Left colon (tissue), 2 donors: ENCODE measurements around the gene EIF3F. TPM values are rescaled to one million over a fixed set of nuclear protein-coding genes. Genes with fewer than 3 reads are reported as not detected.
"Not testable (repeated sequence)": the region's sequence is repeated elsewhere in the genome, so short reads cannot be mapped to it uniquely, and the experiment has no call there.

Experiments used
- ATAC-seq: fragments of 200-7000 bp; cut with Tn5 transposase; one replicate; pipeline ENCODE4 v1.9.1; 2020; ENCODE audit warnings: mild to moderate bottlenecking, moderate library complexity
- DNase-seq, 2 donors: peaks; one replicate each; pipeline ENCODE4 v3.0.0-alpha.2; 2020
- intact Hi-C, 2 donors: fragments of 100-400 bp; cut with DNase I in 1 of 2; cut with micrococcal nuclease in 1 of 2; formaldehyde crosslinking; loops; one replicate each; pipeline versions ENCODE4 v1.11.2 to v1.14.0; 2022; cut with DNase I, micrococcal nuclease
- total RNA-seq, 2 donors: library from RNA; stranded (reverse); fragmentation: NEBNext Ultra II Directional; extraction: Animal tissue kit (Norgen Biotek cat#: 25700); gene quantifications; one replicate each; pipeline ENCODE4 v1.2.1, GENCODE V29; 2021
- donor health status: DM: no; HTN: no; CAD: no.
- donor health status: DM: yes; HTN: yes; CAD: no.

EIF3F gene
- total RNA-seq, 2 donors from 2014 or later = 198 to 218 TPM

DNA sequence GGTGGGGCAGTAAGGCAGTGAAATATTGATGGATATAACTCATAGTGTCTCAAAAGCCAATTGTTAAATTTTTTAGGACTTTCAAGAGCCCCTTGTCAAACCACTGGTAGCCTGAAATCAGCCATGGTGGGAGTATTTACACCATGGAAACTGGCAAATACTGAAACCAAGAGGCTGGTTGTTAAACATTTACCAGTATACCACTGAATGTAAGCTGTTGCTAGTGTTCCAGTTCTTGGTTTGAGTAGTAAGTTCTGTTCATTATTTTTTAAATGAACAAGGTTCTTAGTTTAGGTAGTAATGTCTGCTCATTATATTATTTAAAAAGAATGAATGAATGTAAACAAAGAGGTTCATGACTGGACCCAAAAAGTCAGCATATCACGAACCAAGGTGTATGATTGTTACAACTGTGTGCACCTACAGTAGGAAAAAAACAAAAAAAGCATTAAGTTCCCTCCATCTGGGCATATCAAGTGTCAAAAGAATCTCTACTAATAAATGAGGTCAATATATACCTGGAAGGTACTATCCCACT is 4.5 kb upstream of the EIF3F start:
- DNase-seq (no peak), ATAC-seq (no peak)
- intact Hi-C loops = no loop called here

DNA sequence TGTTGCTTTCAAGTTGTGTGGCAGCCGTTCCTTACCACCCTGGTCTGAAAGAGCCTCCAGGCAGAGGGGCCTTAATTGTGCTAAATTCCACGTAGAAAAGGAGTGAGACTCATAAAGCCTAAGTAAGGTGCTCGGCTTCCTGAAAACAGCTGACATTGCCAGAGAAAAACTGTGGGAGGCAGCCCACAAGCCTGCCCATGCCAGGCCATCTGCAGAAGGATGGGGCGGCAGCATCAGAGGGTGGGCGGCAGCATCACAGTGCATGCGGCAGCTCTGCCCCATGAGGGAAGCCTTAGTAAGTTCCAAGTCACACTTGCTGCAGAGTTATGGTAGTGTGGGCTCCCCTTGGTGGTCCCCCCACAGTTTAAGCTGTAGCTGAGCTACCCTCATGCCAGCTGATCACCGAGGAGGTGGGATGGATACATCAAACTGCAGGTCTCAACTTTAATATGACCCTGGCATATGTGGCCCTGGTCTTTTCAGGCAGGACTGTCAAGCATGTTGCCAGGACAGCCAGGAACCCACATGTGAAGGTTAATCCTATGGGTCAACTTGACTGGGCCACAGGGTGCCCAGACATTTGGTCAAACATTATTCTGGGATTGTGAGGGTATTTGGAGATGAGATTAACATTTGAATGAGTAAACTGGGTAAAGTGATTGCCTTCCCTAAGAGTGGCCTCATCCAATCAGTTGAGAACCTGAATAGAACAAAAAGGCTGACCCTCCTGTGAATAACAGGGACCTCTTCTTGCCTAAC is 3.1 kb upstream of the EIF3F start:
- ATAC-seq (no peak), DNase-seq (no peak)
- intact Hi-C loops = no loop called here

DNA sequence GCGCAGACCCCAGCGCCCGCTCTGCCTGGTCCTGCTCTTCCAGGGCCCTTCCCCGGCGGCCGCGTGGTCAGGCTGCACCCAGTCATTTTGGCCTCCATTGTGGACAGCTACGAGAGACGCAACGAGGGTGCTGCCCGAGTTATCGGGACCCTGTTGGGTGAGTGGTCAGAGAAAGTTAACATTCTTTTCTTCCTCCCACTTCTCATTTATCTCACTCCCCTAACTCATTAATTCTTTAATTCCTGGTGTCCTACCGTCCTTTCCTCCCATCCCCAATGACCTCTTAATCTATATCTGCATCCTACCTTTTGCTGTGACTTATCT is 385 bp downstream of the EIF3F start:
- intact Hi-C loops = loop anchor here in 1 of 2 donors (2.0 kb wide), 1 partner anchor 95 kb away; no protein-coding TSS in a partner anchor
- DNase-seq = not testable (repeated sequence)
- peak; percentile 20 for ATAC-seq

DNA sequence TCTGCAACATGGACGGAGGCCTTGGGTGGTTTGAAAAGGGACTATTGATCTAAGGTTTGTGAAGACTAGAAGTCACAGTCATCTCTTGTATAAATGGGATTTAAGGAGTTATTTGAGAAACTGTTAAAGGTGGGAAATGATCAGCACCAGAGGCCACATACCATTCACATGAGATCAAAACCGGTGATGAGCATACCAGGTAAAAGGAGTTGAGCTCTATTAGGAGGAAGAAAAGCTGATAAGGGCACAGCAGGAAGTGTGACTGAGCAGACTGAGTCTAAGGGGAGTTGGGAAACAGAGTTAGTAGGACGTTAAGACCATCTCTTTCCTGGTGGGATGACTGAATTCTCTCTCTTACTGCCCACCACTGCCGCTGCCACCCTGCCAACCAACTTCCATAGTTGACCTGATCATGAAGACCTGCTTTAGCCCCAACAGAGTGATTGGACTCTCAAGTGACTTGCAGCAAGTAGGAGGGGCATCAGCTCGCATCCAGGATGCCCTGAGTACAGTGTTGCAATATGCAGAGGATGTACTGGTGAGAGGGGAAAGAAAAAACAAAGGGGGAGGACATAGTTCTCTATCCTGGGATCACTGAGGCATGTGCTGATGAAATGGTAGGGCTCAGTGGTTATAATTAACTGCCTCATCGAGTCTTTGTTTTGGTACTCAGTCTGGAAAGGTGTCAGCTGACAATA is 7.6 kb downstream of the EIF3F start:
- intact Hi-C loops = no loop called here
- DNase-seq (no peak), ATAC-seq (no peak)

DNA sequence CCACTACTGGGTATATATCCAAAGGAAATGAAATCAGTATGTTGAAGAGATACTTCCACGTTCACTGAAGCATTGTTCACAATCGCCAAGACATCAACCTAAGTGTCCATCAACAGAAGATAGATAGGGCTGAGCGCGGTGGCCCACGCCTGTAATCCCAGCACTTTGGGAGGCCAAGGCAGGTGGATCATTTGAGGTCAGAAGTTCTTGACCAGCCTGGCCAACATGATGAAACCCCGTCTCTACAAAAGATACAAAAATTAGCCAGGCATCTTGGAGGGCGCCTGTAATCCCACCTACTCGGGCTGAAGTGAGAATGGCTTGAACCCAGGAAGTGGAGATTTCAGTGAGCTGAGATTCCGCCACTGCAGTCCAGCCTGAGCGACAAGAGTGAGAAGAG is 12.7 kb downstream of the EIF3F start:
- DNase-seq = no peak
- ATAC-seq = no peak
- intact Hi-C loops = no loop called here

DNA sequence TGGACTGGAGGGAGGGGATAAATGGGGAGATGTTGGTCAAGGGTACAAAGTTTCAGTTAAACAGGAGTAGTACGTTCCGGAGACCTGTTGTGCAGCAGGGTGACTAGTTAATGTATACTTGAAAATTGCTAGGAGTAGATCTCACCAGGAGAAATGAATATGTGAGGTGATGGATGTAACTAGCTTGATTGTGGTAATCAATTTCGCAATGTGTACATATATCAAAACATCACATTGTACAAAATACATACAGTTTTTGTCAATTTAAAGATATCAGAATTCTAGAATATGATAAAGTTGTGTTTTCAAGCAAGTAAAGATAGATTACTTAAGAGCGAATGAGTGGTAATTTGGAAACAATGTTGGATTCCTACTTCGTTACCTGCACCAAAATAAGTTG is 13.3 kb downstream of the EIF3F start:
- ATAC-seq (no peak), DNase-seq (no peak)
- intact Hi-C loops = no loop called here

DNA sequence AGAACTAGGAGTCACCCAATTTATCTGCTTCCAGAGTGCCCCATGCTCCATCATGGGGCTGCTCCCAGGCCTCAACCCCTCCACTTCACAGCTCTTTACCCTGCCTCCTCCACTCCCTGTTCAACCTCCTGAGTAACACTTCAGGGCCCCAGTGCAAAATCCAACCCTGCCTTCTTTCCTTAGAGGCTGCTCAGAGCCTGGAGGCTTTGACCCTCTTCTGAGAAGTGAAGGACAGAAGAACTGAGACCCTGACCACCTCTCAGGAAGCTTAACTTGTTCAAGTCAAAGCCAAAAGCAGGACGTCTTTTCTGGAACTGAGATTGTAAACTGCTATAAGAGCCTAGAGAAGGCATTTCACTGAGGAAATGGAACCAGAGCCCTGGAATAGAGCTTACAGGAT is 15.5 kb downstream of the EIF3F start:
- intact Hi-C loops = no loop called here
- DNase-seq = no peak
- peak; percentile 17 for ATAC-seq

DNA sequence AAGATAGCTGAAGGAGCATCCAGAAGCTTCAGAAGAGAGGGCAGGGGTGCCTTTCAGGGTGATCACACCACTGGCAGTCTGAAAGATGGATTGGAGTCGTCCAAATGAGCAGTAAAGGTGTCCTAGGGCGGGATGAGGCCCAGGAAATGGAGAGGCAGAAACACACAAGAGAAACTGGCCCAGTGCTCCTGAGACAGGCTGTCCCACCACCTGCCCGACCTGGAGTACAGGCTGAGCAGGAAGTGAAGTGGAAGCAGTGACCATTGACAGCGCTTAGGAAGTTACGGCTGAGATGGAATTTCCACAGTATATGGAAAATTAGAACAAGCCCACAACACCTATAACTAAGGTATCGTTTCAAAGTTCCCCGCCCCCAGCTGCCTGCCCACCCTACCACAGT is 16.1 kb downstream of the EIF3F start:
- intact Hi-C loops = no loop called here
- ATAC-seq (no peak), DNase-seq (no peak)

DNA sequence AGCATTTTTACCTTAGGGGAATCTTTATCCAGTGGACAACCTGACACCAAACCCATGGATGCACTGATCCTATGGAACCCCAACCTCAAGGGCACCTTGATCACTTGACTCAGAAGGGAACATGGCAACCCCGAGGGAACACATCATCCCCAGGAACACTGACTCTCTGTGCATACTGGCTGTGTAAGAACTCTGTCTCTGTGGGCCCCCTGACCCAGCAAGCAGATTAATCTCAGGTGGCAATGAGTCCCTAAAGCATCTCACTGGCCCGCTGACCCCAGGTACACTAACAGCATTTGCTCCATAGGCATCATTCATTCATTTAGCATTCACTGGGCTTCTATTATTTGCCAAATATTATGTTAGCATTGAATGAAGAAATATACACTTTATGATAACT is 16.9 kb downstream of the EIF3F start:
- ATAC-seq = no peak
- intact Hi-C loops = no loop called here
- no peak for DNase-seq

DNA sequence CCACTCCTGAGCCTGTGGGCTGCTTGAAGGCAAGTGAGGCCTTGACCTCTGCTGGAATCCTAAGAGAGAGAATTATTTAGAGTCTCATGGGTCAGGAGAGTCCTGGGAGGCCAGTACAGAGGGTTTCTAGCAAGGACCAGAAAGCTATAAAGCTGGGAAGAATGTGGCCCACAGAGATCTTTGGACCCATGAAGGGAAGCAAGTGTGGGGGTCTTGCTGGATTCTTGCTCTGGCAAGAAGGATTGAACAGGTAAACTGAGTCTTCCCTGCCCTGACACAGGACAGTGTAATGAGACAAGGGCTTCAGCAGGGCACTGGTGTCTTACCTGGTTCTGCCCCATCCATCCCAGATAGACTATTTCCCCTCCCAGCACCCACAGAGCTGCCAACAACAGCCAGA is 18.4 kb downstream of the EIF3F start:
- intact Hi-C loops = loop anchor here in 1 of 2 donors (5.0 kb wide), 1 partner anchor 92 kb away; no protein-coding TSS in a partner anchor

DNA sequence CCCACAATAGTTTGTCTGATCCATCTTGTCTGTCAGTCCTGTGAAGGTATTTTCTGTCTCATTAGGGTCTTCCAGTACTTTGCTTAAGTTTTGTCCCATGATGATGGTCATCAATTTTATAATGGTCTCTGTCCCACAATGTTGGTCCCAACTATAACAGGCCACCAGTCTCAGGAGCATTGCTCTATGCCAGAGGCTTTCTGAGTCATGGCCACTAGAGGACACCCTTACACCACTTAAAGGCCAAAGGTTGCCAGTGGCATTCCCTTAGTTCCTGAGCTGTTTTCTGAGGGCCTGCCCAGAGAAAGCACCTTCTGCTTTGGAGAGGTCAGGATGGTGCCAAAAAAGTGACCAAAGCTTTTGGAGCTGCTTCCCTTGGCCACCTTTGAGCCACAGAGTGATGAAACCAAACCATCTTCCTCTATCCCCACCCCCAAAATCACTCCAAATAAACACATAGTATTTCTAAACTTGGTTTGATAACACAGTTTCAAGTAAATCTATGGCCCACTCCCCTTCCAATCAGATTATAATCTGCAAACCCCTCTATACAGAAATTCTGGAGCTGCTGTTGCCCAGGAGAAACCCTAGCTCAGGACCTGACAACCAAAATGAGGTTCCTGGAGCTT is 19.3 kb downstream of the EIF3F start:
- peak in 1 of 2 donors; percentile 45 for DNase-seq
- peak; percentile 95 for ATAC-seq
- intact Hi-C loops = loop anchor here in 1 of 2 donors (5.0 kb wide), 1 partner anchor 91 kb away; no protein-coding TSS in a partner anchor

More for the DNA sequence above, 18.4 kb downstream of the EIF3F start:
- ATAC-seq (no peak), DNase-seq (no peak)

DNA sequence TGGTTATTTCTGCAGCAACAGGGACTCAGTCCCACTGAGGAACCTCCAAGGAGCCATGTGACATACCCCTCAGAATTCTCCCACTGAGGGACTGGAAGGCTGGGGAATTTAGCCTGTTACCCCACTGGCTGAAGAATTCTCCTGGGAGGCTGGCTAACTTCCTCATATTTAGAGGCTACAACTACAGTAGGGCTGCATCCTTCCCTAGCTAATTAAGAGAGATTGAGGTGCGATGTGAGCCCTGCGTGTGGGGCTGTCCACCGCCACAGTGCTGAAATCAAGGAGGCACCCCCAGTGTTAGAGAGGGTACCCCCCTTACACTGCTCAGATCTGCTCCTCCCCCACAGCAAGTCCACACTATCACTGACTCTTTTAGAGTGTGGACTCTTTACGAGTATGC is 21.1 kb downstream of the EIF3F start:
- intact Hi-C loops = loop anchor here in 1 of 2 donors (5.0 kb wide), 1 partner anchor 89 kb away; no protein-coding TSS in a partner anchor
- ATAC-seq = no peak
- no peak for DNase-seq

DNA sequence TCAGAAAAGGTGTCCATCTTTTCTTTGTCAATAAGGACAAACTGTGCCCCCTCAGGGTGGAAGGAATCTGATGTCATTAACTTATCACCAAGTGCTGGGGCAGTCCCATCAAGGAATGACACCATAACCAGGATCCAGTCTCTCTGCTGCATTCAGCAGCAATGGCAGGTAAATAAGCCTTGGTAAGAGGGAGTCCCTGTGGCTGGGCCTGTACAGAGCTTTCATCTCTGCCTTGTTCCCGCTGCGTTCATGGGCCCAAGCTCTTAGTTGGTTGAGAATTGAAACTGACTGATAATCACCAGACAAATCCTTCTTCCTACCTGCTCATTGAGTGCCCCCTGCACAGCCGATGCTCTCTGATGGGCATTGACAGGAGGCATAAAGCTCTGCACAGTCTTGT is 22.7 kb downstream of the EIF3F start:
- DNase-seq (no peak), ATAC-seq (no peak)
- intact Hi-C loops = loop anchor here in 1 of 2 donors (5.0 kb wide), 1 partner anchor 87 kb away; no protein-coding TSS in a partner anchor

DNA sequence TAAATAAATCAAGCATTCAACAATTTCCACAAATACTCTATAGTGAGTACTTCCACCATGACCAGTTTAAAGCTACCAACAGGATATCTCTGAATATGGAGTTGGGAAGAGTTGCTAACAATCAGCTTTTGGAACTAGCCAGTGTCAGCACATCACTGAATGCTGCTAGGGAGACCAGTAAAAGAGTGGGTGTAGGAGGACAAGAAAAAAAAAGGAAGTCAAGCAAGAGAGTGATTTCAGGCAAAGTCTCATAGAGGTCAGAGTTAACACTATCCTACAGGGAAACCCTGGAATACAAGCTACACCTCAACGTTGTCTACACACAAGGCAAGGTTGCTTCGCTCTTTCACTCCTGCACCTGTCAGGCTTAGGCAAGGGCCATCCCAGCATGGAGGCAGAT is 24.2 kb downstream of the EIF3F start:
- ATAC-seq = no peak
- DNase-seq = no peak
- intact Hi-C loops = no loop called here

DNA sequence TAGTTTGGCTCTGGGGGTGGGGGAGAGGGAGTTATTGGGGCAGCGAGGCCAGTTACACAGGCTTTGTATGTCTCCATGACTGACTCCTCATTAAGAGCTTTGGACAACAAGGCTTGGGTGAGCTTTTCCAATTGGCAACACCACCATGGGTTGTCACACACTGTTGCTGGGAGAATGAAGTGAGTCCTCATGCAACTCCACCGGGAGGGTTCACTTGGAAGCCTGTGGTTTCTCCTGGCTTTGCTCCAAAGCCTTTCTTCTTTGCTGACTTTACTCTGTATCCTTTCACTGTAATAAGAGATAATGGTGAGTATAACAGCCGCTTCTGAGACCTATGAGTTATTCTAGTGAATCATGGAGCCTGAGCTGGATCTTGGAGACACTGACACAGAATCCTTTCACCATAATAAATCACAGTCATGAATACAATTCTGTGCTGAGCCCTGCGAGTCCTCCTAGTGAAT is 24.9 kb downstream of the EIF3F start:
- intact Hi-C loops = no loop called here
- no peak for DNase-seq
- no peak for ATAC-seq

DNA sequence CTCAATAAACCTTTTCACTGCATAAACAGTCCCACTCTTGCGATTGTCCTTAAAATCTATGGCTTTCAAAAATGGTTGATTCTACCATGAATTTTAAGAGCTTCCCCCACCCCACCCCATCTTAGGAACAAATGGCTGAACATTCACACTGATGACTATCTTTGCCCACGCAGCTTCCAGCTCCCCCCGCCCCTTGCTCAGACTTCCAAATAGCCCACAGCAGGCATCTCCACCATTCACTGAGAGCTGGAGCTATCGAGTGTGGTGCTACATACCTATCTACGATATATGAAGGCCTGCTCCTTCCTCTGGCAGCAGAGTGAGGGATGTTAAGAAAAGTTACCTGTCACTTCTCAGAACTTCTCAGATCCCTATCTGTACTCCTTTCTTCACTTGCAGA is 26.7 kb downstream of the EIF3F start:
- DNase-seq (no peak), ATAC-seq (no peak)
- intact Hi-C loops = no loop called here

DNA sequence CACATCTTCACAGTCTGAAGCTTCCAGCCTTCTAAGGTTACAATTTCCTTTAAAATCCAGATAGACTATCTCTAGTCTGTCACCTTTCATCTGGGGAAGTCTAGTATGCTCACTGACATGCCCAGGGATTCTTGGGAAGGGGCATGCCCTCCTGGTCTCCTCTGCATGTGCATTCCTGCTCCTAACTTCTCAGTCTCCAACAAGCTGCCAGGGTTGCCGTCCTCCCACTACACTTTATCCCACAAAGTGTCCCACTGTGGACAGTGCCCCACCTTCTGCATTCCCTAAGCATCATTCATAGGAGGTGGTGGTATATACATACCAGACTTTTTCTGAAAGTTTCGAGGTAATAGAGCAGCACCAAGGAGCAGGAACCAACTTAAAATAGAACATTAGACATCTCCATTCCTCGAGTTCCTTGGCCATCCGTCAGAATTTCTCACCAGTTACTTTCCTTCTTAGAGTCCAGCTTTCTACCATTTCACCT is 28.7 kb downstream of the EIF3F start:
- no peak for ATAC-seq
- no peak for DNase-seq
- intact Hi-C loops = no loop called here

DNA sequence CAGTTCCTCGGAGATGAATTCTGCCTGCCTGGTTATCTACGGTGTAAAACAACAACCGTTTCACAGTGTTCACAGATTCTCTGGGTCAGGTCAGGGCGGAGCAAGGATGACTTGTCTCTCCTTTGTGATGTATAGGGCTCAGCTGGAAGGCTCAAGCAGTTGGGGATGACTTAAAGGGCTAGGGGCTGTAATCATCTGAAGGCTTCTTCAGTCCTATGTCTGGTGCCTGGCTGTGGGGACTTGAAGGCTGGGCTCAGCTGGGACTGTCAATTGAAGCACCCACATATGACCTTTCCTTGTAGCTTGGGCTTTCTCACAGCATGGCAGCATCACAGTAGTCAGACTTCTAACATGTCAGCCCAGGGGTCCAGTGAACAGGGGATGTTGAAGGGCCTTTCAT is 29.3 kb downstream of the EIF3F start:
- ATAC-seq (no peak), DNase-seq (no peak)
- intact Hi-C loops = no loop called here

DNA sequence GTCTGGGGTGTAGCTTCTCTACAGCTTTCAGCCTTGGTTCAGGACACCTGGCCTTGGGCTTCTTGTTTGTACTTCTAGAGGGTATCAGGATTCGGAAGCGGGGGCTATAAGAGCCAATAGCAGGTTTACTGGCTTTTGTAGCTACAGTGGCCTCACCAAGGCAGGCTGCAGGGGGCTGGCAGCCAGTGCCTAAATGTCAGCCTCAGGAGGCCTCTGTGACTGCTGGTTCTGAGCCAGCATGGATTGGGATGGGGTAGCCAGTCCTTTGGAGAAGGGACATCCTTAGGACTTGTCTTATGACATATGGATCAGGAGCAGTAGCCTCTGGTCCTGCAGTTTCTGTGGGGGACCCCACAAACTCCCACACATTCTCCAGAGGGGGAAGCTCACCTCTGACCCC is 29.9 kb downstream of the EIF3F start:
- ATAC-seq = no peak
- DNase-seq = no peak
- intact Hi-C loops = no loop called here
